OCI-LY1 (cell line): ENCODE results near the gene IGSF3.
"Not testable (repeated sequence)": the region's sequence is repeated elsewhere in the genome, so short reads cannot be mapped to it uniquely, and the experiment has no call there.

Source experiments
- EZH2 ChIP-seq: fragments of 200-600 bp; sonication (generic), shearing (Covaris generic); IDR thresholded peaks from 2 replicates; pipeline ENCODE4 v1.8.0; 2017; ENCODE audit warnings: borderline replicate concordance, mixed run types, mild to moderate bottlenecking, antibody characterized with exemption, low read length, moderate library complexity, mixed read lengths
- TF ChIP-seq, protein P1 (sequence below): fragments of 200-600 bp; sonication (generic), shearing (Covaris generic); IDR thresholded peaks from 2 replicates; pipeline ENCODE4 v1.5.1; 2017; ENCODE audit warnings: mild to moderate bottlenecking, antibody characterized with exemption, low read length, moderate library complexity, mixed read lengths

DNA sequence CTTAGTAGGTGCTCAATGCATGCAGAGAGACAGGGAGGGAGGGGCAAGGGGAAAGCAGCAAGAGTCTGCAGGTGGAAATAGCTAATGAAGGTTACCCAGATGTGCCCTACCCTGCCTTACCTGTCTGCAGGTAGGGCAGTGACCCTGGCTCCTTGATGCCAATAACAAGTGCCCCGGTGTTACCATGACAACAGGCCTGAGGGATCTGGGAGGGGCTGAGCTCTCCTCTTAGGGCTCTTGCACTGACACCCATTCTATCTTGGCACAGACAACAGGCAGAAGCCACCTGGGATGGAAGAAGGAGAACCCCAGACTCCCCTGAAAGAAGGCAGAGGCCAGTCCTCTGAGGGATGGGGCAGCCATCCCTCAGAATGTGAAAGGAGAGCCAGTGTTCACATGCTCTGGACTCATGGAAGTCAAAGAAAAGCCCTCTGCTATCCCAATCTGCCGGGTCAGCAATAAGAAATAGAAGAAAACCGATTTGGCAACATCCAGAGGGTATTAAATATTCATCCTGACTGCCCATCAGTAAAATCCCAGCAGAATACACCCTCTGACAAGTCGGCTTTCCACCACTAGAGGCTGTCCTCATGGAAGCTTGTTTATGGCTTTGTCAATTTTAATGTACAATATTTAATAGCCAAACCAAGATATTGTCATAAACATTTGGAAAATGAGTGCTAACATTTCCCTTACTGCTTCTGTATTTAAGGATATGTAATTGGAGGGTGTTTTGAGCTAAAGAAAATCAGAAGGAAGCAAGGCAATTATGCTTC, 72.3 kb downstream of the IGSF3 start:
- TF ChIP-seq, protein P1, sequence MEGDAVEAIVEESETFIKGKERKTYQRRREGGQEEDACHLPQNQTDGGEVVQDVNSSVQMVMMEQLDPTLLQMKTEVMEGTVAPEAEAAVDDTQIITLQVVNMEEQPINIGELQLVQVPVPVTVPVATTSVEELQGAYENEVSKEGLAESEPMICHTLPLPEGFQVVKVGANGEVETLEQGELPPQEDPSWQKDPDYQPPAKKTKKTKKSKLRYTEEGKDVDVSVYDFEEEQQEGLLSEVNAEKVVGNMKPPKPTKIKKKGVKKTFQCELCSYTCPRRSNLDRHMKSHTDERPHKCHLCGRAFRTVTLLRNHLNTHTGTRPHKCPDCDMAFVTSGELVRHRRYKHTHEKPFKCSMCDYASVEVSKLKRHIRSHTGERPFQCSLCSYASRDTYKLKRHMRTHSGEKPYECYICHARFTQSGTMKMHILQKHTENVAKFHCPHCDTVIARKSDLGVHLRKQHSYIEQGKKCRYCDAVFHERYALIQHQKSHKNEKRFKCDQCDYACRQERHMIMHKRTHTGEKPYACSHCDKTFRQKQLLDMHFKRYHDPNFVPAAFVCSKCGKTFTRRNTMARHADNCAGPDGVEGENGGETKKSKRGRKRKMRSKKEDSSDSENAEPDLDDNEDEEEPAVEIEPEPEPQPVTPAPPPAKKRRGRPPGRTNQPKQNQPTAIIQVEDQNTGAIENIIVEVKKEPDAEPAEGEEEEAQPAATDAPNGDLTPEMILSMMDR: 0 out of 2 replicates have a peak, but pooled peaks have one; percentile 13
- TF ChIP-seq EZH2: not testable (repeated sequence)
